ENCODE measurements around the gene RTTN.

- TF ChIP-seq CTCF (IDR thresholded peaks at IDR 0.05) (no peak), EZH2 (IDR thresholded peaks at IDR 0.05) (no peak)
Measured at GRCh38 chr18:70041459-70042050, 163.9 kb downstream of the RTTN start.

Data from neural progenitor cell (in vitro differentiated cells).